ENCODE data around the gene MORN1.
"Not testable (repeated sequence)": the region's sequence is repeated elsewhere in the genome, so short reads cannot be mapped to it uniquely, and the experiment has no call there.

Gene MORN1

DNA sequence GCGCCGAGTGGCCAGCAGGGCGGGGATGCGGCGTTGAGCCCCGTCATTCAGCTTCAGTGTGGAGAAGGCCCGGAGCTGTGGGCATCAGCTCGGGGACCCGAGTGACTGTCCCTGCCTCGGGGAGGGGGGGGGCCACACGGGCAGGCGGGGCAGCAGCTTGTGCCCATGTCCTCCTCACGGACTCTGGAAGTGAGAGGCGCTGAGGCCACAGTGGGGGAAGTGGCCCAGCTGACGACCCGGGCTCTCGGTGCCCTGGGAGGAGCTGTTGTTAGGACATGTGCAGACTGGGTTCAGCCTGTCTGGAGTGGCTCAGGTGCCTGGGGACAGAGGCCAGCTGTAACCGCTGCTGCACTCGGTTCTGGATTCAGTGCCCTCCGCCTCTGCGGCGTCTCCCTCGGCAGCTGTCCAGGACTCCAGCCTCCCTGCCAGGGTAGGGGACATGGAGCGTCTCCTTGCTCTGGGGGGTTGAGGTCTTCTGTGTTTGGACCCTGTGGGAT lies 92.2 kb downstream of the MORN1 start:
- TF ChIP-seq, protein P1, sequence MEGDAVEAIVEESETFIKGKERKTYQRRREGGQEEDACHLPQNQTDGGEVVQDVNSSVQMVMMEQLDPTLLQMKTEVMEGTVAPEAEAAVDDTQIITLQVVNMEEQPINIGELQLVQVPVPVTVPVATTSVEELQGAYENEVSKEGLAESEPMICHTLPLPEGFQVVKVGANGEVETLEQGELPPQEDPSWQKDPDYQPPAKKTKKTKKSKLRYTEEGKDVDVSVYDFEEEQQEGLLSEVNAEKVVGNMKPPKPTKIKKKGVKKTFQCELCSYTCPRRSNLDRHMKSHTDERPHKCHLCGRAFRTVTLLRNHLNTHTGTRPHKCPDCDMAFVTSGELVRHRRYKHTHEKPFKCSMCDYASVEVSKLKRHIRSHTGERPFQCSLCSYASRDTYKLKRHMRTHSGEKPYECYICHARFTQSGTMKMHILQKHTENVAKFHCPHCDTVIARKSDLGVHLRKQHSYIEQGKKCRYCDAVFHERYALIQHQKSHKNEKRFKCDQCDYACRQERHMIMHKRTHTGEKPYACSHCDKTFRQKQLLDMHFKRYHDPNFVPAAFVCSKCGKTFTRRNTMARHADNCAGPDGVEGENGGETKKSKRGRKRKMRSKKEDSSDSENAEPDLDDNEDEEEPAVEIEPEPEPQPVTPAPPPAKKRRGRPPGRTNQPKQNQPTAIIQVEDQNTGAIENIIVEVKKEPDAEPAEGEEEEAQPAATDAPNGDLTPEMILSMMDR (conservative IDR thresholded peaks at IDR 0.05; ENCODE audit: low read depth), result no peak
- ChIA-PET POLR2A (ENCODE audit: low non-redundant PET) (no interaction called here), CTCF (interaction anchor here (0.5 to 1.1 kb wide), 4 partner anchors 13 to 1416 kb away, joined by 3 to 5 read pairs (median 3); partner anchors contain the start of gene FAAP20)
- DNase-seq (ENCODE audit: low spot score), result no peak
- peak overlapping the region; percentile 67 for H3K27ac ChIP-seq

DNA sequence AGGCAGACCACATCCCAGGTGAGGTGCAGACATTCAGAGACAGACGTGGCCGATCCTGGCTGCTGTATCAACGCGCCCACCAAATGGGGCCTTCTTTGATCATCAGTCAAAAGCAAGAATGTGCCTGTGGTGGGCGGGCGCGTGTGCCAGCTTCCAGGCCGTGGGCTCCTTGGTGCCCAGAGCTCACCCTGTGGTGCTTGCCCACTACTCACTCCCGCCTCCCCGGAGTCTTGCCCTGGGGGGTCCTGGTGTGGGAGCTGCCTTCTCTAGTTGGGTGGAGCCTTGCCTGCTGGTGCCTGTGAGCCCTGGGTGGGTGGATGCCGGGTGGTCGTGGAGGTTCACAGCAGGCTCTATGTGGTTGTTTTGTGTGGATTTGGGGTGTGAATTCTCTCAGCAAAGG lies 92.7 kb downstream of the MORN1 start:
- DNase-seq (ENCODE audit: low spot score), result no peak
- CTCF ChIA-PET, result interaction anchor here (0.5 to 0.9 kb wide), 3 partner anchors 83 to 1417 kb away, joined by 3 to 5 read pairs (median 3); partner anchors contain the start of gene FAAP20
- POLR2A ChIA-PET (ENCODE audit: low non-redundant PET), result no interaction called here
- TF ChIP-seq, protein P1 (conservative IDR thresholded peaks at IDR 0.05; ENCODE audit: low read depth), result no peak
- H3K27ac ChIP-seq, result peak overlapping the region; percentile 67

DNA sequence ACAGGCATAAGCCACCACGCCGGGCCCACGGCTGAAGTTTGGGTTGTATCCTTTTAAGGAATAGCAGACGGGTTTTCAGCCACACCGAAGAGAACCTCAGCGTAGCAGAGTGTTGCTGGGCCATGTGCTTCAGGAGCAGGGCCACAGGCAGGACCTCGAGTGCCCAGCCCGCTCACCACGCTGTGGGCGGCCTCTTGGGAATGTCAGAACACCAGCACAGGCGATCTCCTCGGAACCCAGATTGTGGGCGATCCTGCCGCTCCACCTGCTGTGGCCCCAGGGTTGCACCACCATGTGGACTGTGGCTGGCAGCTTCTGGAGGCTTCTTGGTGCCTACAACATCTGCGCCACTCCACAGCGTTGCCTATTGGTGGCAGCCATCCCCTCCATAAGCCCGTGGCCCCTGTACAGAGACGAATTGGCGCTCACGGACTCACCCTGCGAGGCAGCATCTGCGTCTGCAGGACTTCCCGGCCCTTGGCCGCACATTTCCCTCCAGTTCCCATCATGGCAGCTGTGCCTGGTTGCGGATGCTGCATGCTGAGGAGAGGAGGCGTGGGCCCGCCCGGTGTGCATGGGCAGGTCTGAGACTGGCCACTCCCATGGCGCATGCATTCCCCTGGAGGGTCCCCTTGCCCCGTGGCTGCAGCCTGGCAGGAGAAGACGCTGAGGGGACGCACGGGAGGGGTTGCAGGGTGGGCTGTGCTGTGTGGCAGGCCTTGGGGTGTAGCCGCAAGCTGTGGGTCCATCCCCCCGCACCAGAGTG lies 93.9 kb downstream of the MORN1 start:
- H3K27ac ChIP-seq, result peak overlapping the region; percentile 97
- ChIA-PET POLR2A (ENCODE audit: low non-redundant PET) (no interaction called here), CTCF (no interaction called here)
- no peak for DNase-seq (ENCODE audit: low spot score)
- TF ChIP-seq, protein P1 (conservative IDR thresholded peaks at IDR 0.05; ENCODE audit: low read depth), result no peak

DNA sequence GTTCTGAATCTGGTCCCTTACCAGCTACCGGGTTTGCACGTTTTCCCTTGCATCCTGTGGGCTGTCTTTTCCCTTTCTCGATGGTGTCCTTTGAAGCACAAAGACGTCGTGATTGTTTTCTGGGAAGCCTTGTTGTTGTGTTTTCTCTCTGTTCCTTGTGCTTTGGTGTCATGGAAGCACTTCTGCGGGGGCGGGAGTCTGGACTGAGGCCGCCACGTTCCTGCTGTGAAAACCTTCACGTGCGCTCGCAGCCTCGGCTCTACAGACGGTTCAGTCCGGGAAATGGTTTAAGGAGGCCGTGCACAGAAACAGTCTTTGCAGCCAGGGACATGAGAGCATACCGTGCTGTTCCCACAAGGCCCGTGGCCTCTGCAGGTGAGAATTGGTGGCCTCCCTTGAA lies 94.7 kb downstream of the MORN1 start:
- ChIA-PET POLR2A (ENCODE audit: low non-redundant PET) (no interaction called here), CTCF (no interaction called here)
- TF ChIP-seq, protein P1 (conservative IDR thresholded peaks at IDR 0.05; ENCODE audit: low read depth), result no peak
- peak overlapping the region; percentile 97; the same call in 1 of the 2 replicates for H3K27ac ChIP-seq
- no peak for DNase-seq (ENCODE audit: low spot score)

DNA sequence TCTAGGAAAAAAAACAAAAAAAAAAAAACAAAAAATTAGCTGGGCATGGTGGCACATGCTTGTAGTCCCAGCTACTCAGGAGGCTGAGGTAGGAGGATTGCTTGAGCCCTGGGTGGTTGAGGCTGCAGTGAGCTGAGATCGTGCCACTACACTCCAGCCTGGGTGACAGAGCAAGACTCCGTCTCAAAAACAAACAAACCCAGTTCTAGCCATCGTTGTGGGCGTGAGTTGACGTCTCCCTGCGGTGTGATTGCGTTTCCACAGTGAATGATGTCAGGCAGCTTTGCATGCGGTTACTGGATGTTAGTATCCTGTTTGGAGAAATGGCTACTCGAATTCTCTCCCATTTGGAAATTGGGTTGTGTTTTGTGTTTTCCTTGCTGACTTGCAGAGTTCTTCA lies 95.1 kb downstream of the MORN1 start:
- peak overlapping the region; percentile 97 for H3K27ac ChIP-seq
- POLR2A ChIA-PET (ENCODE audit: low non-redundant PET); CTCF ChIA-PET; DNase-seq (ENCODE audit: low spot score): not testable (repeated sequence)

DNA sequence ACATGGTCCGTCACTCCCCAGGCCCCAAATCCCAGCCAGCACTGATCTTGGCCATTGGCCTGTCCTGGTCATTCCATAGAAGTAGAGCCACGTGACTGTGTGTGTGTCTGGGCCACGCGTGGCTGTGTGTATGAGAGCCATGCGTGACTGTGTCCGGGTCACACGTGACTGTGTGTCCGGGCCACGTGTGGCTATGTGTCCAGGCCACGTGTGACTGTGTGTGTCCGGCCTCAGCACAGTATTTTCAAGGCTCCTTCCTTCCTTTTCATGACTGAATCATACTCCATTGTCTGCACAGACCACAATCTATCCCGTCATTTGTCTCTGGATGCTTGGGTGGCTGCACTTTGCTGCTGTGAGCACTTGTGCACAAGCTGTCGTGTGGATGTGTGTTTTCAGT lies 95.8 kb downstream of the MORN1 start:
- peak overlapping the region; percentile 97; the same call in 1 of the 2 replicates for H3K27ac ChIP-seq
- ChIA-PET CTCF (no interaction called here), POLR2A (ENCODE audit: low non-redundant PET) (no interaction called here)
- TF ChIP-seq, protein P1 (conservative IDR thresholded peaks at IDR 0.05; ENCODE audit: low read depth), result no peak
- no peak for DNase-seq (ENCODE audit: low spot score)

DNA sequence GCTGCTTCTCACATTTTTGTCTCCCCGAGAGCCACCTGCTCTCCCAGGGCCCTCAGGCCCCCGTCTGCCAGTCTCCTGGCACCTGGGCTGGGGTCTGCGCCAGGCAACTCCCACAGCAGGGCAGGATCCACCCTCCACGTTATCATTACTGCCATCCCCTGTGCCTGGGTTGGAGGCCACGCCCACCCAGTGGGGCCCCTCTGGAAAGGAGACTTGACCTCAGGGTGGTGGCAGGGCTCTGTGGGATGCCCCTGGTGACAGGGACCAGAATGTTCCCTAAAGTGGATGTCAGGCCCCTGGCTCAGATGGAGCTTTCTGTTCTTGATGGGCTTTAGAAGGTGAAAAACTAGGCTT lies 96.7 kb downstream of the MORN1 start:
- ChIA-PET POLR2A (ENCODE audit: low non-redundant PET) (no interaction called here), CTCF (interaction anchor here (1.2 kb wide), 1 partner anchor 21 kb away, joined by 4 read pairs; no protein-coding TSS in a partner anchor)
- DNase-seq (ENCODE audit: low spot score), result no peak
- TF ChIP-seq, protein P1 (conservative IDR thresholded peaks at IDR 0.05; ENCODE audit: low read depth), result no peak
- H3K27ac ChIP-seq, result peak overlapping the region; percentile 97

All from RWPE1 (cell line).